Measurements from ENCODE around the gene BMERB1.
"Not testable (repeated sequence)": the region's sequence is repeated elsewhere in the genome, so short reads cannot be mapped to it uniquely, and the experiment has no call there.

Gene BMERB1

DNA sequence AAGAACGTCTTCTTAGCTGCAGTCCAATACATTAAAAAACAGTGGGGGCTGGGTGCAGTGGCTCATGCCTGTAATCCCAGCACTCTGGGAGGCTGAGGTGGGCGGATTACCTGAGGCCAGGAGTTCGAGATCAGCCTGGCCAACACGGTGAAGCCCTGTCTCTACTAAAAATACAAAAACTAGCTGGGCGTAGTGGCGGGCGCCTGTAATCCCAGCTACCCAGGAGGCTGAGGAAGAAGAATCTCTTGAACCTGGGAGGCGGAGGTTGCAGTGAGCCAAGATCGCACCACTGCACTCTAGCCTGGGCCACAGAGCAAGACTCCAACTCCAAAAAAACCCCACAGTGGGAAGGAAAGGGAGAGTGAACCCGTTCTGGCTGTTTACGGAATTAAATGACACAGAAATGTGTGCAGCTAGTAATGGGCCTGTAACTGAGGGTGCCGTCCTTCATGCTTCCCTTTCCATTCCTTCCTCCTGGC is 172.9 kb downstream of the BMERB1 start:
- not testable (repeated sequence) for H3K27ac ChIP-seq (ENCODE audit: low read depth, low read length); H3K9me3 ChIP-seq (ENCODE audit: control insufficient read depth, insufficient read depth, low read depth, low read length); H3K4me1 ChIP-seq (ENCODE audit: control insufficient read depth, insufficient read depth, low read length); H3K9ac ChIP-seq (ENCODE audit: low read length); H3K4me3 ChIP-seq (ENCODE audit: low read depth, low read length); H3K27me3 ChIP-seq (ENCODE audit: control insufficient read depth, insufficient read depth, low read length)
- peaks cover 93% of the 10 kb centered on the region for H3K36me3 ChIP-seq (ENCODE audit: control insufficient read depth, insufficient read depth, low read length)

DNA sequence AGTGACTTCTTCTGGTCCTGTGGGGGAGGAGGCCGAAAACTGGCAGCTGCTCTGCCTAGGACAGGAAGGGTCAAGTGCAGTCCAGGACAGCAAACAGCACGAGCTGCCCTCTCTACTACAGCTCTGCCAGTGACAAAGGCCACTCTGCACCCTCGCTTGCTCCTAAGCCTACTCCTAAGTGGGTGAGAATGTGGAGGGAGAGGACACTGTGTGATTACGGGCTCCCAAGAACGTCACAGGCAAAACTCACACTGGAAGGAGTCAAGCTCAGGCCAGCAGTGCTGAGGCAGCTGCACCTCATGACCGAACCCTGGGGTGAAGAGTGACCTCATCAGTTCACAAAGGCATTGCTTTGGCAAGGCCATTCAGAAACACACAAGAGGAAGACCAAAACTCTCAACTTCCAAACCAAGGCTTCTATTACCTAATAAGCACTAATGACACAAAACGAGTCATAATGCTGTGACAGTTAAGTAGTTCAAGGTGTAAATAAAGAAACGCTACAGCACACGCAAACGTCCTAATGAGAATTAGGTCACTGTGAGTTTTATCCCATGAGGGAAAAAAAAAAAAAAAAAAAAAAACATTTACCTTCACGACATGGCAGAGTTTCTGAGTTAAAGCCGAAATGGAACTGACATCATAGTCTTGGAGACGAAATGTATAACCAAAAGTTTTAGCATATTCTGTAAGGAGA is 173.5 kb downstream of the BMERB1 start:
- H3K27ac ChIP-seq (ENCODE audit: low read depth, low read length): no peak overlapping the region
- no peak overlapping the region for H3K9ac ChIP-seq (ENCODE audit: low read length)
- H3K9me3 ChIP-seq (ENCODE audit: control insufficient read depth, insufficient read depth, low read depth, low read length): no peaks in the 10 kb centered on the region
- no peaks in the 10 kb centered on the region for H3K27me3 ChIP-seq (ENCODE audit: control insufficient read depth, insufficient read depth, low read length)
- peaks cover 93% of the 10 kb centered on the region for H3K36me3 ChIP-seq (ENCODE audit: control insufficient read depth, insufficient read depth, low read length)
- no peak overlapping the region for H3K4me3 ChIP-seq (ENCODE audit: low read depth, low read length)
- H3K4me1 ChIP-seq (ENCODE audit: control insufficient read depth, insufficient read depth, low read length): no peaks in the 10 kb centered on the region

GRCh38 chr16:15608398-15609285 is 174.3 kb downstream of the BMERB1 start:
- peaks cover 90% of the 10 kb centered on the region for H3K36me3 ChIP-seq (ENCODE audit: control insufficient read depth, insufficient read depth, low read length)
- H3K9ac ChIP-seq (ENCODE audit: low read length): no peak overlapping the region
- H3K9me3 ChIP-seq (ENCODE audit: control insufficient read depth, insufficient read depth, low read depth, low read length): no peaks in the 10 kb centered on the region
- no peaks in the 10 kb centered on the region for H3K4me1 ChIP-seq (ENCODE audit: control insufficient read depth, insufficient read depth, low read length)
- no peak overlapping the region for H3K27ac ChIP-seq (ENCODE audit: low read depth, low read length)
- no peak overlapping the region for H3K4me3 ChIP-seq (ENCODE audit: low read depth, low read length)
- H3K27me3 ChIP-seq (ENCODE audit: control insufficient read depth, insufficient read depth, low read length): no peaks in the 10 kb centered on the region

- Histone ChIP-seq H3K9me3 (ENCODE audit: control insufficient read depth, insufficient read depth, low read depth, low read length) (no peaks in the 10 kb centered on the region), H3K9ac (ENCODE audit: low read length) (no peak overlapping the region), H3K27ac (ENCODE audit: low read depth, low read length) (no peak overlapping the region), H3K36me3 (ENCODE audit: control insufficient read depth, insufficient read depth, low read length) (peaks cover 87% of the 10 kb centered on the region), H3K4me1 (ENCODE audit: control insufficient read depth, insufficient read depth, low read length) (peaks cover 3% of the 10 kb centered on the region; the same call in 1 of the 2 replicates), H3K4me3 (ENCODE audit: low read depth, low read length) (no peak overlapping the region), H3K27me3 (ENCODE audit: control insufficient read depth, insufficient read depth, low read length) (no peaks in the 10 kb centered on the region)
These were observed 174.9 kb downstream of the BMERB1 start for GRCh38 chr16:15609286-15609649.

DNA sequence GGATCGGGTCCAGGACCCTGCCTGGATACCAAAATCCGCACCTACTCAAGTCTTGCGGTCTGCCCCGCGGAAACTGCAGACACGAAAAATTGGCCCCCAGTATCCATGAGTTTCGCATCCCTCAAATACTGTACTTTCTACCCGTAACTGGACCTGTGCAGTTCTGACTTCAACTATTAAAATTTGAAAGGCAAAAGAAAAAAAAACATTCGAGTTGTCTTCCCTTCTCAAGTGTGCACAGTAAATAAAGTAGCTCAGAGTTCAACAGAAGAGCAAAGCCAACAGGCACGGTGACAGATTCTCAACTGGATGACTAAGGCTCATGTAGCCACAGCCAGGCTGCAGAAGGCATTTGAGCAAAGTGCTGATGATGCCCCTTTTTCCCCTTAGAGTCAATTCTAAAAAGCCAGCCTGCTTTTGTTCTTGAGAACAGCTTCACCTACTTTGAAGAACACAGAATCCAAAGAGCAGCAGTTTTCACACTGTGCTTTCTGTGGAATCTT is 176.0 kb downstream of the BMERB1 start:
- Histone ChIP-seq H3K4me3 (ENCODE audit: low read depth, low read length) (no peak overlapping the region), H3K9me3 (ENCODE audit: control insufficient read depth, insufficient read depth, low read depth, low read length) (no peaks in the 10 kb centered on the region), H3K27me3 (ENCODE audit: control insufficient read depth, insufficient read depth, low read length) (no peaks in the 10 kb centered on the region), H3K9ac (ENCODE audit: low read length) (no peak overlapping the region), H3K4me1 (ENCODE audit: control insufficient read depth, insufficient read depth, low read length) (peaks cover 3% of the 10 kb centered on the region; the same call in 1 of the 2 replicates), H3K36me3 (ENCODE audit: control insufficient read depth, insufficient read depth, low read length) (peaks cover 84% of the 10 kb centered on the region), H3K27ac (ENCODE audit: low read depth, low read length) (no peak overlapping the region)

DNA sequence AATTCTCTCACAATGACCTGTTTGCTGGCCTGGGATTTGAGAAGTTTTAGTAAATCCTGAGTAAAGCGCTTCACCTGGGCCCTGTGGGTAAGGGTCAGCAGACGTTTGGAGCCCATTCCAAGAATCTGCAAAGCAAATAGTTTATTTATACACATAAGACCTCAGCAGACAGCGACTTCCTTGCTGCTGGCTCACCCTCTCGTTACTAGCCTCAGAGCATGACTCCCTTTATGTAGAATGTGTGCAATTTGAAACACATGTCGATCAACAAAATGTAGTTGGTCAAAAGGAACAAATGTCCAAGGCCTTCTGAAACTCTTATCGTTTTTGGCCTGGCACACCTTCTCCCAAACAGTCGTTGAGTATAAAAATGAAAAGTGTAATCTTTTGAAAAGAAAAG is 177.2 kb downstream of the BMERB1 start:
- Histone ChIP-seq H3K27ac (ENCODE audit: low read depth, low read length) (0 out of 2 replicates have a peak overlapping the region, but pooled peaks have one; percentile 30), H3K4me3 (ENCODE audit: low read depth, low read length) (no peak overlapping the region), H3K36me3 (ENCODE audit: control insufficient read depth, insufficient read depth, low read length) (peaks cover 84% of the 10 kb centered on the region), H3K9ac (ENCODE audit: low read length) (no peak overlapping the region), H3K27me3 (ENCODE audit: control insufficient read depth, insufficient read depth, low read length) (no peaks in the 10 kb centered on the region), H3K9me3 (ENCODE audit: control insufficient read depth, insufficient read depth, low read depth, low read length) (no peaks in the 10 kb centered on the region), H3K4me1 (ENCODE audit: control insufficient read depth, insufficient read depth, low read length) (peaks cover 3% of the 10 kb centered on the region; the same call in 1 of the 2 replicates)

DNA sequence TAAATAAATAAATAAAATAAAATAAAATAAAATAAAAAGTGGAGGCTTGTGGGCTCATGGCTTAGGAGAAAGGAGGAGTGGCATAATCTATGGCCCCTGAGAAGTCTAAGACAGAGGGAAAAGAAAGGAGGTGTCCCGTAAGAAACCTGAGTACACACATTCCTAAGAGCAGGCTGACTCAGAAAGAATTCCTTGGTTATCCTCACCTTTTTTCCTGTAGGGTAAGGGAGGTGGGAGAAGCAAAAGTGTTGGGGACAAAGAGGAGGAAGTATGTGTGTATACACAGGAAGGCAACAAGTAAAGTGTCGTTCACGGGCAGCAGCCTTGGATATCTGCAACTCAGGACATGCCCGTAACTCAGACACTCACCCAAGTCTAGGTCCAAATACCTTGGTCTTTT is 179.3 kb downstream of the BMERB1 start:
- H3K27me3 ChIP-seq (ENCODE audit: control insufficient read depth, insufficient read depth, low read length): no peaks in the 10 kb centered on the region
- peak overlapping the region; percentile 2 for H3K9ac ChIP-seq (ENCODE audit: low read length)
- H3K27ac ChIP-seq (ENCODE audit: low read depth, low read length): no peak overlapping the region
- no peak overlapping the region for H3K4me3 ChIP-seq (ENCODE audit: low read depth, low read length)
- H3K9me3 ChIP-seq (ENCODE audit: control insufficient read depth, insufficient read depth, low read depth, low read length): no peaks in the 10 kb centered on the region
- H3K4me1 ChIP-seq (ENCODE audit: control insufficient read depth, insufficient read depth, low read length): peaks cover 3% of the 10 kb centered on the region; the same call in 1 of the 2 replicates
- H3K36me3 ChIP-seq (ENCODE audit: control insufficient read depth, insufficient read depth, low read length): peaks cover 86% of the 10 kb centered on the region

GRCh38 chr16:15616012-15616411 is 181.6 kb downstream of the BMERB1 start:
- no peaks in the 10 kb centered on the region for H3K27me3 ChIP-seq (ENCODE audit: control insufficient read depth, insufficient read depth, low read length)
- H3K9me3 ChIP-seq (ENCODE audit: control insufficient read depth, insufficient read depth, low read depth, low read length): no peaks in the 10 kb centered on the region
- no peak overlapping the region for H3K27ac ChIP-seq (ENCODE audit: low read depth, low read length)
- no peak overlapping the region for H3K9ac ChIP-seq (ENCODE audit: low read length)
- no peak overlapping the region for H3K4me3 ChIP-seq (ENCODE audit: low read depth, low read length)
- peaks cover 85% of the 10 kb centered on the region for H3K36me3 ChIP-seq (ENCODE audit: control insufficient read depth, insufficient read depth, low read length)
- H3K4me1 ChIP-seq (ENCODE audit: control insufficient read depth, insufficient read depth, low read length): peaks cover 3% of the 10 kb centered on the region; the same call in 1 of the 2 replicates

DNA sequence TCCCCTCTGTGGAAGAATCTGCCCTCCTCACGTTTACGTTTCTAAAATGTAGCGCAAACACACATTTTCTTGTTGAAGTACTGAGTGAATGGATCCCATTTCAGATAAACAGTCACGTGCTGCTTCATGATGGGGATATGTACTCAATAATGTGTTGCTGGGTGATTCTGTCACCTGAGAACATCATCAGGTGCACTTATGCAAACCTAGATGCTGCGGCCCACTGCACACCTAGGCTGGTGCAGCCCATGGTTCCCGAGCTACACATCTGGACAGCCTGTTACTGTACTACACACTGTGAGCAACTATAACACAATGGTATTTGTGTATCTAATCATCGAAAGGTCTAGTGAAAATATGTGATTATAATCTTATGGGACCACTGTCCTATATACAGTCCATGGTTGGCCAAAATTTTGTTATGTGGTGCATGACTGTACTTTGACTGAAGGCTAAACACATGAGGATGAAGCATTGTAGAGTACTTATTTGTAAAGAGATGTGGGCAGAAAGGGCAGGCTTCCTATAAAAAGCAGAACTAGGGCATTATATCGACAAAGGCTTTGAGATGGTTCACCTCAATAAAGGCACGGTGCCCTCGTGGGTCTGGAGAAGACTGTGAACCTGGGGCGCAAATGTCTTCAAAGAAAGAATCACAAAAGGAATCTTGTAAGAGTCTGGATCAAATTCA is 182.2 kb downstream of the BMERB1 start:
- Histone ChIP-seq H3K4me1 (ENCODE audit: control insufficient read depth, insufficient read depth, low read length) (peaks cover 3% of the 10 kb centered on the region; the same call in 1 of the 2 replicates), H3K4me3 (ENCODE audit: low read depth, low read length) (no peak overlapping the region), H3K27me3 (ENCODE audit: control insufficient read depth, insufficient read depth, low read length) (no peaks in the 10 kb centered on the region), H3K9ac (ENCODE audit: low read length) (no peak overlapping the region), H3K27ac (ENCODE audit: low read depth, low read length) (no peak overlapping the region), H3K9me3 (ENCODE audit: control insufficient read depth, insufficient read depth, low read depth, low read length) (no peaks in the 10 kb centered on the region), H3K36me3 (ENCODE audit: control insufficient read depth, insufficient read depth, low read length) (peaks cover 88% of the 10 kb centered on the region)

DNA sequence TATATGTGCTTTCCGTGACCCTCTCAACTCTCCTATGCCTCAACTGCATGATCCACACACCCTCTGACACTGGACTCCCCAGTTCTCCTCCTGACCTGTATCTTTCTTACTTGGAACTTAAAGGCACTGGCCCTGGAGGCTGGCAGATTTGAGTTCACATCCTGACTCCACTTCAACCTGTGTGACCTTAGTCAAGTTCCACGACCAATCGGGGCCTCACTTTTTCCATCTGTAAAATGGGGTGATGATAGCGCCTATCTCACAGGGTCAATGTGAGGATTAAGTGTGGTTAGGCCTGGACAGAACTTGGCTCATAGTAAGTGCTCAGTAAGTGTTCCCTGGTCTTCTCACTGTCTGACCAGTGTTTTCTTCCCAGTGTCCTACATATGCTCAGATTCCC is 183.5 kb downstream of the BMERB1 start:
- Histone ChIP-seq H3K4me1 (ENCODE audit: control insufficient read depth, insufficient read depth, low read length) (peaks cover 3% of the 10 kb centered on the region; the same call in 1 of the 2 replicates), H3K27ac (ENCODE audit: low read depth, low read length) (no peak overlapping the region), H3K9me3 (ENCODE audit: control insufficient read depth, insufficient read depth, low read depth, low read length) (no peaks in the 10 kb centered on the region), H3K36me3 (ENCODE audit: control insufficient read depth, insufficient read depth, low read length) (peaks cover 85% of the 10 kb centered on the region), H3K27me3 (ENCODE audit: control insufficient read depth, insufficient read depth, low read length) (no peaks in the 10 kb centered on the region), H3K4me3 (ENCODE audit: low read depth, low read length) (no peak overlapping the region), H3K9ac (ENCODE audit: low read length) (no peak overlapping the region)

Measured in HUES6 (cell line).